Lower lobe of right lung (tissue), 2 donors: ENCODE results near the gene OBSCN. TPM values are rescaled to one million over a fixed set of nuclear protein-coding genes. Genes with fewer than 3 reads are reported as not detected.
A peak's percentile ranks its signal among the peaks of the same experiment; 100 is the strongest.

Experiments used
- ATAC-seq, 2 donors: fragments of 200-7000 bp; cut with Tn5 transposase; one replicate each; pipeline ENCODE4 v1.9.1; 2020 to 2022; ENCODE audit warnings: mild to moderate bottlenecking in 2 of 2, moderate library complexity in 2 of 2
- DNase-seq: peaks from one replicate; pipeline ENCODE4 v3.0.0-alpha.2; 2020
- H3K27ac ChIP-seq: fragments of 200-600 bp; one replicate; pipeline ENCODE4 v1.8.0; 2022
- H3K27me3 ChIP-seq: fragments of 200-600 bp; one replicate; pipeline ENCODE4 v1.8.0; 2022; ENCODE audit warnings: low read depth
- H3K36me3 ChIP-seq: fragments of 200-600 bp; one replicate; pipeline ENCODE4 v1.8.0; 2022; ENCODE audit warnings: mild to moderate bottlenecking
- H3K4me1 ChIP-seq: fragments of 200-600 bp; one replicate; pipeline ENCODE4 v1.8.0; 2022
- H3K4me3 ChIP-seq: fragments of 200-600 bp; one replicate; pipeline ENCODE4 v1.8.0; 2022; ENCODE audit warnings: mild to moderate bottlenecking
- H3K9me3 ChIP-seq: fragments of 200-600 bp; one replicate; pipeline ENCODE4 v1.8.0; 2022
- intact Hi-C: fragments of 100-400 bp; cut with DNase I; formaldehyde crosslinking; loops from one replicate; pipeline ENCODE4 v1.11.0; 2022
- total RNA-seq: library from RNA; stranded (reverse); fragmentation: NEBNext Ultra II Directional; extraction: Animal tissue kit (Norgen Biotek cat#: 25700); gene quantifications from one replicate; pipeline ENCODE4 v1.2.1, GENCODE V29; 2021
- TF ChIP-seq, protein P1 (sequence below): fragments of 200-600 bp; IDR thresholded peaks from one replicate; pipeline ENCODE4 v1.8.0; 2022; ENCODE audit warnings: antibody characterized with exemption, mild to moderate bottlenecking
- donor health status: DM: no; HTN: yes; CAD: no; lungs with severe emphysema.

The OBSCN gene
- total RNA-seq, 1 donor from 2014 or later, result 35.6 TPM

- ATAC-seq, result no peak
- TF ChIP-seq, protein P1, sequence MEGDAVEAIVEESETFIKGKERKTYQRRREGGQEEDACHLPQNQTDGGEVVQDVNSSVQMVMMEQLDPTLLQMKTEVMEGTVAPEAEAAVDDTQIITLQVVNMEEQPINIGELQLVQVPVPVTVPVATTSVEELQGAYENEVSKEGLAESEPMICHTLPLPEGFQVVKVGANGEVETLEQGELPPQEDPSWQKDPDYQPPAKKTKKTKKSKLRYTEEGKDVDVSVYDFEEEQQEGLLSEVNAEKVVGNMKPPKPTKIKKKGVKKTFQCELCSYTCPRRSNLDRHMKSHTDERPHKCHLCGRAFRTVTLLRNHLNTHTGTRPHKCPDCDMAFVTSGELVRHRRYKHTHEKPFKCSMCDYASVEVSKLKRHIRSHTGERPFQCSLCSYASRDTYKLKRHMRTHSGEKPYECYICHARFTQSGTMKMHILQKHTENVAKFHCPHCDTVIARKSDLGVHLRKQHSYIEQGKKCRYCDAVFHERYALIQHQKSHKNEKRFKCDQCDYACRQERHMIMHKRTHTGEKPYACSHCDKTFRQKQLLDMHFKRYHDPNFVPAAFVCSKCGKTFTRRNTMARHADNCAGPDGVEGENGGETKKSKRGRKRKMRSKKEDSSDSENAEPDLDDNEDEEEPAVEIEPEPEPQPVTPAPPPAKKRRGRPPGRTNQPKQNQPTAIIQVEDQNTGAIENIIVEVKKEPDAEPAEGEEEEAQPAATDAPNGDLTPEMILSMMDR, result no peak
- intact Hi-C loops, result no loop called here
- Histone ChIP-seq H3K27ac (peak overlapping the region; percentile 14), H3K9me3 (no peaks in the 10 kb centered on the region), H3K4me3 (no peak overlapping the region), H3K36me3 (no peaks in the 10 kb centered on the region), H3K4me1 (peaks cover 11% of the 10 kb centered on the region), H3K27me3 (peaks cover 7% of the 10 kb centered on the region)
- DNase-seq, result peak; percentile 41
Measured at GRCh38 chr1:228375578-228376261, 167.9 kb downstream of the OBSCN start.

- peaks cover 7% of the 10 kb centered on the region for H3K27me3 ChIP-seq
- DNase-seq, result no peak
- no peaks in the 10 kb centered on the region for H3K36me3 ChIP-seq
- no peak overlapping the region for H3K4me3 ChIP-seq
- H3K9me3 ChIP-seq, result no peaks in the 10 kb centered on the region
- no peak overlapping the region for H3K27ac ChIP-seq
- ATAC-seq, result no peak
- intact Hi-C loops, result no loop called here
- TF ChIP-seq, protein P1, result no peak
- peaks cover 11% of the 10 kb centered on the region for H3K4me1 ChIP-seq
Measured at GRCh38 chr1:228376262-228376628, 168.4 kb downstream of the OBSCN start.

- H3K36me3 ChIP-seq, result no peaks in the 10 kb centered on the region
- no peaks in the 10 kb centered on the region for H3K9me3 ChIP-seq
- H3K27me3 ChIP-seq, result peaks cover 7% of the 10 kb centered on the region
- TF ChIP-seq, protein P1, result no peak
- no peak overlapping the region for H3K4me3 ChIP-seq
- ATAC-seq (no peak), DNase-seq (peak; percentile 42)
- intact Hi-C loops, result no loop called here
- no peak overlapping the region for H3K27ac ChIP-seq
- H3K4me1 ChIP-seq, result peaks cover 11% of the 10 kb centered on the region
Measured at GRCh38 chr1:228376651-228377631, 169.1 kb downstream of the OBSCN start.

DNA sequence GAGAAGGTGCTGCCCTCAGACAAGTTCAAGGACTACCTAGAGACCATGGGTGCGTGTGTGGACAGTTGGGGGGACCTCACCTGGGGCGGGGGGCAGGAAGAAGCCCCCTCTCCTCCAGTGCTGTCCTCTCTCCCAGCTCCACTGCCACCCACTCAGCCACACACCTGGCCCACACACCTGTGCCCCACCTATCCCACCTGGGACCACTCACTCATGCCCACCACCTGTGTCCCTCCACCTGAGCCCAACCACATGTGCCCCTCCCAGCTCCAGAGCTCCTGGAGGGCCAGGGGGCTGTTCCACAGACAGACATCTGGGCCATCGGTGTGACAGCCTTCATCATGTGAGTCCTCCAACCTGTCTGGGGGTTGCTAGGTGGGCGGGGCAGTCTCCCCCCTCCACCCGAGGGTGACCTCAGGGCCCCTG, 169.8 kb downstream of the OBSCN start:
- Histone ChIP-seq H3K9me3 (no peaks in the 10 kb centered on the region), H3K36me3 (no peaks in the 10 kb centered on the region), H3K4me1 (peaks cover 11% of the 10 kb centered on the region), H3K27me3 (peaks cover 7% of the 10 kb centered on the region), H3K4me3 (peak overlapping the region; percentile 56), H3K27ac (no peak overlapping the region)
- TF ChIP-seq, protein P1, result no peak
- ATAC-seq (no peak), DNase-seq (no peak)
- intact Hi-C loops, result no loop called here

- Histone ChIP-seq H3K36me3 (no peaks in the 10 kb centered on the region), H3K27me3 (peaks cover 7% of the 10 kb centered on the region), H3K4me1 (peaks cover 11% of the 10 kb centered on the region), H3K27ac (peak overlapping the region; percentile 37), H3K9me3 (no peaks in the 10 kb centered on the region), H3K4me3 (peak overlapping the region; percentile 56)
- TF ChIP-seq, protein P1, result peak; percentile 49
- peak; percentile 85 to 91 for ATAC-seq
- peak; percentile 83 for DNase-seq
- intact Hi-C loops, result no loop called here
Measured at GRCh38 chr1:228378090-228378872, 170.4 kb downstream of the OBSCN start.
